KMS-11 (cell line): ENCODE data around the gene HPN.

Experiments used
- H2AFZ ChIP-seq: fragments of 200-600 bp; sonication (generic); 2 replicates; pipeline ENCODE4 v1.6.1; 2016; ENCODE audit warnings: antibody characterized with exemption, mixed run types, low read depth
- H3K27ac ChIP-seq: fragments of 200-600 bp; sonication (generic); 2 replicates; pipeline ENCODE4 v1.6.1; 2016; ENCODE audit warnings: mild to moderate bottlenecking, mixed run types
- H3K27me3 ChIP-seq: fragments of 200-600 bp; sonication (generic); 2 replicates; pipeline ENCODE4 v1.6.1; 2017; ENCODE audit warnings: mild to moderate bottlenecking, low read depth, mixed run types, moderate library complexity; ENCODE audit not compliant: insufficient read depth
- H3K36me3 ChIP-seq: fragments of 200-600 bp; sonication (generic); 2 replicates; pipeline ENCODE4 v1.6.1; 2017; ENCODE audit warnings: mild to moderate bottlenecking, mixed run types; ENCODE audit not compliant: insufficient read depth
- H3K4me1 ChIP-seq: fragments of 200-600 bp; sonication (generic); 2 replicates; pipeline ENCODE4 v1.6.1; 2016; ENCODE audit warnings: mild to moderate bottlenecking, low read depth, mixed run types; ENCODE audit not compliant: poor library complexity, severe bottlenecking
- H3K4me2 ChIP-seq: fragments of 200-600 bp; sonication (generic); 2 replicates; pipeline ENCODE4 v1.7.0; 2016; ENCODE audit warnings: mild to moderate bottlenecking, mixed run types
- H3K4me3 ChIP-seq: fragments of 200-600 bp; sonication (generic); IDR thresholded peaks from 2 replicates; pipeline ENCODE4 v1.6.1; 2017; ENCODE audit warnings: low read depth, low read length, mixed read lengths; ENCODE audit not compliant: insufficient read depth
- H3K79me2 ChIP-seq: fragments of 200-600 bp; sonication (generic); 2 replicates; pipeline ENCODE4 v1.6.1; 2016; ENCODE audit warnings: low read depth, mixed run types; ENCODE audit not compliant: insufficient read depth
- H3K9ac ChIP-seq: fragments of 200-600 bp; sonication (generic); 2 replicates; pipeline ENCODE4 v1.6.1; 2016; ENCODE audit warnings: mild to moderate bottlenecking, mixed run types
- H4K20me1 ChIP-seq: fragments of 200-600 bp; sonication (generic); 2 replicates; pipeline ENCODE4 v1.6.1; 2016; ENCODE audit warnings: mild to moderate bottlenecking, mixed run types; ENCODE audit not compliant: insufficient read depth
- TF ChIP-seq, protein P1 (sequence below): fragments of 200-600 bp; sonication (generic); conservative IDR thresholded peaks from 2 replicates; pipeline ENCODE4 v1.6.1; 2017; ENCODE audit warnings: low read depth, mild to moderate bottlenecking, antibody characterized with exemption, low read length, moderate library complexity, mixed read lengths

The HPN gene

DNA sequence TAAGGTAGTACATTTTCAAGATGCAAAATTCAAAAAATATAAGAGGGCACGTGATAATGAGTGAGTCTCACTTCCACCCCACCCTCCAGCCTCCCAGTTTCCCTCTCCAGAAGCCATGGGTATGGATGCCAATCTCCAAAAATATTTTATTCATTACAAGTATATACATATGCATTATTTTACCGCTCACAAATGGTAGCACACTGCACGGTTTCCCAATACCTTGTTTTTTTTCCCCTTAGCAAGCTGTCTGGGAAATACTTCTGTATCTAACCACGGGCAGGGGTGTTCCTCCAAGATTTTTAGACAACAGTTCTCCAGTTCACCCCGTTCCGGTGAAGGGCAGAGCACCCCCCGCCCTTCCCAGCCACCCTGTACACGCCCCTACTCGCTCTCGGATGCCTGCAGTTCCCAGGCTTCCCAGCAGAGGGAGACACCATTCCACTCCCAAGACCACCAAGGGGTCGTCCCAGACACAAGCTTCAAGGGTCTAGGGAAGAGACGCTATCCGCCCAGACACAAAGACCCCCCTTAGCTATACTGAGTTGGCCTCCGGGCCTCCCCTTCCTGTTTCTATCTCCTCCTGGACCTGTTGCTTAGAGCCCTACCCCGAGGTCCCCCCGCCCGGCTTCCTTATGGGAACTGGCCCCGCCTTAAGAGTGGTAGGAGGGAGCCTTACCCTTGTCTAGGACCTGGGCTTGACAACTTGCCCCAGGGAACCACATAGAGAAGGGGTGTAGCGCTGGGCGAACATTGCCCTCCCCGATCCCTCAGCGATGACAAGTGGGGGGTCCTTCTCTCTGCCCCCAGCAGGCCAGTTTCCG is 73.0 kb downstream of the HPN start:
- TF ChIP-seq, protein P1, sequence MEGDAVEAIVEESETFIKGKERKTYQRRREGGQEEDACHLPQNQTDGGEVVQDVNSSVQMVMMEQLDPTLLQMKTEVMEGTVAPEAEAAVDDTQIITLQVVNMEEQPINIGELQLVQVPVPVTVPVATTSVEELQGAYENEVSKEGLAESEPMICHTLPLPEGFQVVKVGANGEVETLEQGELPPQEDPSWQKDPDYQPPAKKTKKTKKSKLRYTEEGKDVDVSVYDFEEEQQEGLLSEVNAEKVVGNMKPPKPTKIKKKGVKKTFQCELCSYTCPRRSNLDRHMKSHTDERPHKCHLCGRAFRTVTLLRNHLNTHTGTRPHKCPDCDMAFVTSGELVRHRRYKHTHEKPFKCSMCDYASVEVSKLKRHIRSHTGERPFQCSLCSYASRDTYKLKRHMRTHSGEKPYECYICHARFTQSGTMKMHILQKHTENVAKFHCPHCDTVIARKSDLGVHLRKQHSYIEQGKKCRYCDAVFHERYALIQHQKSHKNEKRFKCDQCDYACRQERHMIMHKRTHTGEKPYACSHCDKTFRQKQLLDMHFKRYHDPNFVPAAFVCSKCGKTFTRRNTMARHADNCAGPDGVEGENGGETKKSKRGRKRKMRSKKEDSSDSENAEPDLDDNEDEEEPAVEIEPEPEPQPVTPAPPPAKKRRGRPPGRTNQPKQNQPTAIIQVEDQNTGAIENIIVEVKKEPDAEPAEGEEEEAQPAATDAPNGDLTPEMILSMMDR: peak; percentile 75
- H3K36me3 ChIP-seq: no peaks in the 10 kb centered on the region
- H2AFZ ChIP-seq: no peak overlapping the region
- no peak overlapping the region for H3K4me3 ChIP-seq
- no peak overlapping the region for H3K9ac ChIP-seq
- H3K4me2 ChIP-seq: no peak overlapping the region
- no peaks in the 10 kb centered on the region for H3K79me2 ChIP-seq
- no peaks in the 10 kb centered on the region for H3K4me1 ChIP-seq
- no peaks in the 10 kb centered on the region for H4K20me1 ChIP-seq
- peaks cover 32% of the 10 kb centered on the region for H3K27me3 ChIP-seq
- H3K27ac ChIP-seq: no peak overlapping the region

DNA sequence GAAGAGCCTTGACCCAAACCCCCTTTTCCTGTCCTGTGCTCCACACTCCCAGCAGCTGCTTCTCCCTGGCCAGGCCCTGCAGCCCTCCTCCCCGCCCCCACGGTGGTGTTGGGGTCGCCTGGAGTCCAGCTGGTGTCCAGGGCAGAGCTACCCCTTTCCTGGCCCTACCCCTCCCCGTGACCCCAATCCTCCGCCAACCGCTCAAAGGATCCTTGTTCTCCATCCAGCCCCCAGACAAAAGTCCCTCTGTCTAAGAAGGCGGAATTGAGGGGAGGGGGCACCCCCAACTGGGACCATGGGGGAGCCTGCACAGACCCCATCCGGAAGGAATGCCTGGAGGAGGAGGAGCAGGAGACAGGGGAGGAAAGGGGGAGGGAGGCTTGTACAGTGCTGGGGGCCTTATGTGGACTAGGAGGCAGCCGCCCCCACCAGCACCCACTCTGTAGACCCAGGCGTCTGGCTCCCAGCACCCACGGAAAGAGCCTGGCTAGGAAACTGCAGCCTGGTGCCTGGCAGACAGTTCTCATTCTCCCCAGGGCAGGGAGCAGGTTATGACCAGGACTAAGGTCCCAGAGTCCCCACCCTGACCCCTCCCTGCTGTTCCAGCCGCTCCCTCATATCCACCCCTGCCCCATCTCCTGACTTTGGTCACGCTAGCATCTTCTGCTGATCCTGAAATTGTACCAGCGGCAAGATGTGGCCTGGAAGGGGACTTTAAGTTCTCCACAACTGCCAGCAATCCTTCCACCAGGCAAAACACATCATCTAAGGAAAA is 73.8 kb downstream of the HPN start, which contains the start of gene FXYD3:
Gene FXYD3 (plus strand): TSS at position 647 of the 775 bp plus-strand sequence. CDS start 3,554 bp downstream, outside the sequence.
- peaks cover 33% of the 10 kb centered on the region for H3K27me3 ChIP-seq
- H3K27ac ChIP-seq: no peak within 1 kb of the TSS
- H3K9ac ChIP-seq: no peak within 1 kb of the TSS
- H3K79me2 ChIP-seq: no peaks in the 10 kb centered on the region
- H3K4me3 ChIP-seq: no peak within 1 kb of the TSS
- TF ChIP-seq, protein P1: no peak
- no peaks in the 10 kb centered on the region for H3K4me1 ChIP-seq
- no peaks in the 10 kb centered on the region for H3K36me3 ChIP-seq
- no peak within 1 kb of the TSS for H2AFZ ChIP-seq
- H3K4me2 ChIP-seq: no peak within 1 kb of the TSS
- H4K20me1 ChIP-seq: no peaks in the 10 kb centered on the region
